ENCODE data around the gene PLEKHA1. TPM values are rescaled to one million over a fixed set of nuclear protein-coding genes. Genes with fewer than 3 reads are reported as not detected.

PLEKHA1 gene
- total and polyA plus RNA-seq, 2 of the 13 experiments (the other 11 are each of a cell fraction or from before 2014, with no cell fraction given), result 32.2 to 53.3 TPM

GRCh38 chr10:122374237-122374858 lies at the start of gene PLEKHA1 (continued):
- TF ChIP-seq RORA (CRISPR knock-in tag; IDR thresholded peaks at IDR 0.05) (no peak), SALL1 (CRISPR knock-in tag; IDR thresholded peaks at IDR 0.05) (no peak; the same call in 1 of the 2 replicates), ZBTB43 (CRISPR knock-in tag; conservative IDR thresholded peaks at IDR 0.05) (peak; percentile 23; the same call in 1 of the 2 replicates)
- TF ChIP-seq, protein P1, sequence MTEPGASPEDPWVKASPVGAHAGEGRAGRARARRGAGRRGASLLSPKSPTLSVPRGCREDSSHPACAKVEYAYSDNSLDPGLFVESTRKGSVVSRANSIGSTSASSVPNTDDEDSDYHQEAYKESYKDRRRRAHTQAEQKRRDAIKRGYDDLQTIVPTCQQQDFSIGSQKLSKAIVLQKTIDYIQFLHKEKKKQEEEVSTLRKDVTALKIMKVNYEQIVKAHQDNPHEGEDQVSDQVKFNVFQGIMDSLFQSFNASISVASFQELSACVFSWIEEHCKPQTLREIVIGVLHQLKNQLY (CRISPR knock-in tag; IDR thresholded peaks at IDR 0.05), result no peak
- TF ChIP-seq, protein P2, sequence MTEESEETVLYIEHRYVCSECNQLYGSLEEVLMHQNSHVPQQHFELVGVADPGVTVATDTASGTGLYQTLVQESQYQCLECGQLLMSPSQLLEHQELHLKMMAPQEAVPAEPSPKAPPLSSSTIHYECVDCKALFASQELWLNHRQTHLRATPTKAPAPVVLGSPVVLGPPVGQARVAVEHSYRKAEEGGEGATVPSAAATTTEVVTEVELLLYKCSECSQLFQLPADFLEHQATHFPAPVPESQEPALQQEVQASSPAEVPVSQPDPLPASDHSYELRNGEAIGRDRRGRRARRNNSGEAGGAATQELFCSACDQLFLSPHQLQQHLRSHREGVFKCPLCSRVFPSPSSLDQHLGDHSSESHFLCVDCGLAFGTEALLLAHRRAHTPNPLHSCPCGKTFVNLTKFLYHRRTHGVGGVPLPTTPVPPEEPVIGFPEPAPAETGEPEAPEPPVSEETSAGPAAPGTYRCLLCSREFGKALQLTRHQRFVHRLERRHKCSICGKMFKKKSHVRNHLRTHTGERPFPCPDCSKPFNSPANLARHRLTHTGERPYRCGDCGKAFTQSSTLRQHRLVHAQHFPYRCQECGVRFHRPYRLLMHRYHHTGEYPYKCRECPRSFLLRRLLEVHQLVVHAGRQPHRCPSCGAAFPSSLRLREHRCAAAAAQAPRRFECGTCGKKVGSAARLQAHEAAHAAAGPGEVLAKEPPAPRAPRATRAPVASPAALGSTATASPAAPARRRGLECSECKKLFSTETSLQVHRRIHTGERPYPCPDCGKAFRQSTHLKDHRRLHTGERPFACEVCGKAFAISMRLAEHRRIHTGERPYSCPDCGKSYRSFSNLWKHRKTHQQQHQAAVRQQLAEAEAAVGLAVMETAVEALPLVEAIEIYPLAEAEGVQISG (CRISPR knock-in tag; IDR thresholded peaks at IDR 0.05), result peak; percentile 90

GRCh38 chr10:122325235-122325634 lies 49.3 kb upstream of the PLEKHA1 start:
- no peak for DNase-seq (ENCODE audit: low spot score)
- no TSS peak for BruUV-seq (replicated peaks)
- Histone ChIP-seq H2AFZ (ENCODE audit: low read length) (no peak overlapping the region), H3K4me3 (replicated peaks in 1 of 3; ENCODE audit: insufficient read depth in 1 of 3, low read depth in 2 of 3, low read length in 3 of 3) (no peak overlapping the region), H3K9ac (ENCODE audit: insufficient read depth, low read depth, low read length) (no peak overlapping the region), H3K4me2 (ENCODE audit: low read depth, low read length) (no peak overlapping the region), H3K27me3 (ENCODE audit: control insufficient read depth in 1 of 2, insufficient read depth in 2 of 2, low read length in 2 of 2) (no peaks in the 10 kb centered on the region), H3K79me2 (ENCODE audit: insufficient read depth, low read length) (no peaks in the 10 kb centered on the region), H3K27ac (ENCODE audit: extremely low read length, insufficient read depth, low read length) (no peak overlapping the region), H4K20me1 (ENCODE audit: insufficient read depth, low read length) (no peaks in the 10 kb centered on the region), H3K36me3 (replicated peaks in 1 of 2; ENCODE audit: control insufficient read depth in 1 of 2, insufficient read depth in 2 of 2, low read length in 2 of 2) (no peaks in the 10 kb centered on the region), H3K4me1 (ENCODE audit: insufficient read depth, low read length) (peaks cover 26% of the 10 kb centered on the region), H3K9me3 (ENCODE audit: low read length) (no peaks in the 10 kb centered on the region)
- intact Hi-C loops (cut with micrococcal nuclease; ENCODE audit: unreplicated experiment) (no loop called here), in situ Hi-C loops (cut with HindIII; ENCODE audit: extremely low pct_ligation_motif_present, low pct_unique_long_range_greater_than_20kb) (no loop called here)
- 86% methylated on average over 2 of the region's 2 CpGs for WGBS (ENCODE audit: low lambda C conversion rate)
- ChIA-PET POLR2A (interaction anchor here (4.3 kb wide), 1 partner anchor 14 kb away, joined by 35 read pairs; no protein-coding TSS in a partner anchor), CTCF (ENCODE audit: low intra/inter-chr PET ratio, low total read pairs) (no interaction called here)
- no peak for ATAC-seq
- FAIRE-seq, result no peak
- TF ChIP-seq ZFP36L1 (CRISPR knock-in tag; IDR thresholded peaks at IDR 0.05) (no peak), ZNF335 (CRISPR knock-in tag; IDR thresholded peaks at IDR 0.05) (no peak), FUBP1 (CRISPR knock-in tag; IDR thresholded peaks at IDR 0.05; ENCODE audit: borderline replicate concordance) (no peak), EHMT2 (IDR thresholded peaks at IDR 0.05; ENCODE audit: borderline replicate concordance, low read depth, low read length) (no peak), ZNF331 (CRISPR knock-in tag; IDR thresholded peaks at IDR 0.05) (no peak), ZNF614 (CRISPR knock-in tag; IDR thresholded peaks at IDR 0.05; ENCODE audit: borderline replicate concordance) (no peak), ZNF282 (IDR thresholded peaks at IDR 0.05; ENCODE audit: partially characterized antibody) (no peak)
- TF ChIP-seq, protein P3, sequence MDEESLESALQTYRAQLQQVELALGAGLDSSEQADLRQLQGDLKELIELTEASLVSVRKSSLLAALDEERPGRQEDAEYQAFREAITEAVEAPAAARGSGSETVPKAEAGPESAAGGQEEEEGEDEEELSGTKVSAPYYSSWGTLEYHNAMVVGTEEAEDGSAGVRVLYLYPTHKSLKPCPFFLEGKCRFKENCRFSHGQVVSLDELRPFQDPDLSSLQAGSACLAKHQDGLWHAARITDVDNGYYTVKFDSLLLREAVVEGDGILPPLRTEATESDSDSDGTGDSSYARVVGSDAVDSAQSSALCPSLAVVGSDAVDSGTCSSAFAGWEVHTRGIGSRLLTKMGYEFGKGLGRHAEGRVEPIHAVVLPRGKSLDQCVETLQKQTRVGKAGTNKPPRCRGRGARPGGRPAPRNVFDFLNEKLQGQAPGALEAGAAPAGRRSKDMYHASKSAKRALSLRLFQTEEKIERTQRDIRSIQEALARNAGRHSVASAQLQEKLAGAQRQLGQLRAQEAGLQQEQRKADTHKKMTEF (CRISPR knock-in tag; IDR thresholded peaks at IDR 0.05), result no peak
